Tibial artery (tissue), 4 donors: Measurements from ENCODE around the gene TMEM223.
"Not testable (repeated sequence)": the region's sequence is repeated elsewhere in the genome, so short reads cannot be mapped to it uniquely, and the experiment has no call there.

Experiments used
- DNase-seq, 2 donors: peaks; one replicate each; pipeline ENCODE4 v3.0.0-alpha.2; 2019
- H3K27ac ChIP-seq, 2 donors: fragments of 200-600 bp; sonication (generic) in 1 of 2; 1 replicate in 1 of 2; 2 replicates in 1 of 2; pipeline ENCODE4 v1.5.1; 2018 to 2019; ENCODE audit warnings: mild to moderate bottlenecking in 1 of 2
- H3K27me3 ChIP-seq, 2 donors: fragments of 200-600 bp; sonication (generic) in 1 of 2; one replicate each; pipeline versions ENCODE4 v1.5.1 to v1.6.0; 2016 to 2019
- H3K36me3 ChIP-seq, 3 donors: fragments of 200-600 bp; sonication (generic) in 2 of 3; one replicate each; pipeline ENCODE4 v1.5.1; 2016 to 2019; ENCODE audit warnings: mild to moderate bottlenecking in 2 of 3
- H3K4me1 ChIP-seq, 4 donors: fragments of 200-600 bp; sonication (generic) in 2 of 4; 1 replicate in 3 of 4; 2 replicates in 1 of 4; pipeline ENCODE4 v1.5.1; 2016 to 2019
- H3K4me3 ChIP-seq, 2 donors: fragments of 200-600 bp; sonication (generic) in 1 of 2; 1 replicate in 1 of 2; 2 replicates in 1 of 2; pipeline ENCODE4 v1.5.1; 2018 to 2019; ENCODE audit warnings: mild to moderate bottlenecking in 2 of 2
- H3K9me3 ChIP-seq, 3 donors: fragments of 200-600 bp; sonication (generic) in 1 of 3; one replicate each; pipeline ENCODE4 v1.5.1; 2016 to 2019
- CTCF ChIP-seq, 2 experiments: fragments of 200-600 bp in 1 of 2; fragments of 450-650 bp in 1 of 2; IDR thresholded peaks; one replicate each; pipeline ENCODE4 v1.5.1; 2017 to 2019; ENCODE audit warnings: antibody characterized with exemption in 2 of 2, mild to moderate bottlenecking in 1 of 2, moderate library complexity in 1 of 2
- intact Hi-C: fragments of 100-400 bp; cut with DNase I; formaldehyde crosslinking; loops from one replicate; pipeline ENCODE4 v1.15.0; 2023; ENCODE audit warnings: low total_unique reads

TMEM223 gene

GRCh38 chr11:62791501-62792201, at the start of gene TMEM223:
TSS of gene TMEM223 (minus strand) at chr11:62792006. CDS start at chr11:62791994, 12 bp downstream.
- Histone ChIP-seq H3K36me3 (peaks cover 40 to 70% (median 51%) of the 10 kb centered on the region in 3 donors), H3K27me3 (no peaks in the 10 kb centered on the region), H3K9me3 (no peaks in the 10 kb centered on the region), H3K4me3 (peak within 1 kb of the TSS; percentile 75 to 79), H3K4me1 (peaks cover 0 to 43% (median 33%) of the 10 kb centered on the region in 4 donors), H3K27ac (peak within 1 kb of the TSS; percentile 75 to 86)
- intact Hi-C loops: loop anchor here (5.0 kb wide), 1 partner anchor 46 kb away; the partner anchor contains the start of gene WDR74
- TF ChIP-seq CTCF (IDR thresholded peaks at IDR 0.05): peak; percentile 19 to 29
- DNase-seq: peak; percentile 87 to 94

GRCh38 chr11:62840721-62841360, 49.0 kb upstream of the TMEM223 start:
- H3K36me3 ChIP-seq, H3K9me3 ChIP-seq, H3K27me3 ChIP-seq, intact Hi-C loops: not testable (repeated sequence)
- peak; percentile 86 to 89 for DNase-seq
- peak overlapping the region; percentile 66 to 84 for H3K4me3 ChIP-seq
- H3K4me1 ChIP-seq: peaks cover 0 to 33% (median 15%) of the 10 kb centered on the region in 4 donors
- H3K27ac ChIP-seq: peak overlapping the region; percentile 91 to 95

- no peak for TF ChIP-seq CTCF (IDR thresholded peaks at IDR 0.05)
- Histone ChIP-seq H3K36me3 (peaks cover 0 to 24% (median 16%) of the 10 kb centered on the region in 3 donors), H3K4me1 (peaks cover 0 to 33% (median 15%) of the 10 kb centered on the region in 4 donors), H3K4me3 (peak within 1 kb of the TSS; percentile 66 to 84), H3K27ac (peak within 1 kb of the TSS; percentile 91 to 95), H3K27me3 (no peaks in the 10 kb centered on the region), H3K9me3 (no peaks in the 10 kb centered on the region)
- intact Hi-C loops: loop anchor here (5.0 kb wide), 1 partner anchor 47 kb away; the partner anchor contains the start of gene TMEM223
- peak; percentile 91 to 93 for DNase-seq
Measured at GRCh38 chr11:62839050-62839945, 47.5 kb upstream of the TMEM223 start, which contains the start of gene WDR74. TSS of gene WDR74 (minus strand) at chr11:62839590. CDS start at chr11:62839570, 20 bp downstream.

- Histone ChIP-seq H3K9me3 (no peaks in the 10 kb centered on the region), H3K36me3 (peaks cover 0 to 34% (median 23%) of the 10 kb centered on the region in 3 donors), H3K4me1 (peaks cover 7 to 41% (median 31%) of the 10 kb centered on the region in 4 donors), H3K4me3 (no peak overlapping the region), H3K27me3 (no peaks in the 10 kb centered on the region), H3K27ac (no peak overlapping the region)
- DNase-seq: no peak
- no peak for TF ChIP-seq CTCF (IDR thresholded peaks at IDR 0.05)
- intact Hi-C loops: loop anchor here (2.0 to 5.0 kb wide), 2 partner anchors 43 kb away; partner anchors contain the start of gene TMEM223
Measured at GRCh38 chr11:62835336-62835735, 43.5 kb upstream of the TMEM223 start.

GRCh38 chr11:62832336-62833234, 40.8 kb upstream of the TMEM223 start, which contains the start of gene TEX54:
TSS of gene TEX54 (minus strand) at chr11:62832841.
- H3K4me1 ChIP-seq: peaks cover 7 to 54% (median 40%) of the 10 kb centered on the region in 4 donors
- peak in 1 of 2 donors; percentile 80 for DNase-seq
- peak within 1 kb of the TSS; percentile 63 to 76 for H3K4me3 ChIP-seq
- H3K36me3 ChIP-seq: peaks cover under 1 to 34% (median 23%) of the 10 kb centered on the region in 3 donors
- intact Hi-C loops: no loop called here
- H3K9me3 ChIP-seq: no peaks in the 10 kb centered on the region
- no peak for TF ChIP-seq CTCF (IDR thresholded peaks at IDR 0.05)
- no peaks in the 10 kb centered on the region for H3K27me3 ChIP-seq
- peak within 1 kb of the TSS; percentile 91 to 93 for H3K27ac ChIP-seq
